GM04504 (cell line): Measurements from ENCODE around the gene TEKT4.
"Not testable (repeated sequence)": the region's sequence is repeated elsewhere in the genome, so short reads cannot be mapped to it uniquely, and the experiment has no call there.

Source experiments
- DNase-seq: peaks from one replicate; pipeline ENCODE4 v3.0.0-alpha.2; 2012; ENCODE audit warnings: low read depth

Gene TEKT4, protein sequence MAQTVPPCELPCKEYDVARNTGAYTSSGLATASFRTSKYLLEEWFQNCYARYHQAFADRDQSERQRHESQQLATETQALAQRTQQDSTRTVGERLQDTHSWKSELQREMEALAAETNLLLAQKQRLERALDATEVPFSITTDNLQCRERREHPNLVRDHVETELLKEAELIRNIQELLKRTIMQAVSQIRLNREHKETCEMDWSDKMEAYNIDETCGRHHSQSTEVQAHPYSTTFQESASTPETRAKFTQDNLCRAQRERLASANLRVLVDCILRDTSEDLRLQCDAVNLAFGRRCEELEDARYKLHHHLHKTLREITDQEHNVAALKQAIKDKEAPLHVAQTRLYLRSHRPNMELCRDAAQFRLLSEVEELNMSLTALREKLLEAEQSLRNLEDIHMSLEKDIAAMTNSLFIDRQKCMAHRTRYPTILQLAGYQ

GRCh38 chr2:94871226-94872087 lies at the start of gene TEKT4:
TSS of gene TEKT4 (plus strand) at chr2:94871430. CDS start at chr2:94871580, 150 bp downstream.
- no peak for DNase-seq

DNA sequence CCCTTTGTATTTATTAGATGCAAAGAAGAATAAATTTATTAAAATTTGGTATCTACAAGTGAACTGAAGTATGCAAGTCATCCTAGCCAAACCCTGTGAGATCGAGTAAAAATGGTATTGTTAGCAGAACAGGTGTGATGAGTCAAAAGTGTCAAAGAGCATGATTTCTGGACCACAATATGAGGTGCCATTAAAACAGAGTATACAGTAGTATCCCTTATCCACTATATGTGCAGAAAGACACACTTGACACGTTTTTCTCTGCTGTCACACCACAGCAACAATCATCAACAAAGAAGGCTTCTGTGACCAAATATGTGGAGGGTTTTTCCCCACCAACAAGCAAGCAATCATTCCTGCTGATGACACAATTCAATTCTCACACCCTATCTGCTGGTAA lies 32.0 kb upstream of the TEKT4 start:
- not testable (repeated sequence) for DNase-seq

- not testable (repeated sequence) for DNase-seq
Measured at GRCh38 chr2:94856856-94857255, 14.4 kb upstream of the TEKT4 start.

- not testable (repeated sequence) for DNase-seq
Measured at GRCh38 chr2:94857367-94858162, 13.7 kb upstream of the TEKT4 start.

GRCh38 chr2:94858163-94858888 lies 12.9 kb upstream of the TEKT4 start:
- DNase-seq: not testable (repeated sequence)

- no peak for DNase-seq
Measured at GRCh38 chr2:94861308-94862152, 9.7 kb upstream of the TEKT4 start.

DNA sequence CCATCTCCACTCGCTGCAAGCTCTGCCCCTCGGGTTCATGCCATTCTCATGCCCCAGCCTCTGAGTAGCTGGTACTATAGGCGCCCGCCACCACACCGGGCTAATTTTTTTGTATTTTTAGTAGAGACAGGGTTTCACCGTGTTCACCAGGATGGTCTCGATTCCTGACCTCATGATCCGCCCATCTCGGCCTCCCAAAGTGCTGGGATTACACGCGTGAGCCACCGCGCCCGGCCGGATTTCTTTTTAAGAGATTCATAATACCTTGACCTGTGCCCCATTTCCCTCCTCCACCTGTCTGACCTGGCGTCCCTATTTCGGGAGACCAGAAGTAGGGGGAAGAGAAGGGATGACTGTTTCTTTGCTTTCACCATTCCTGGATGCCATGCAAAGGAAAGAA lies 8.3 kb upstream of the TEKT4 start:
- not testable (repeated sequence) for DNase-seq

GRCh38 chr2:94869131-94869530 lies 2.1 kb upstream of the TEKT4 start:
- no peak for DNase-seq

DNA sequence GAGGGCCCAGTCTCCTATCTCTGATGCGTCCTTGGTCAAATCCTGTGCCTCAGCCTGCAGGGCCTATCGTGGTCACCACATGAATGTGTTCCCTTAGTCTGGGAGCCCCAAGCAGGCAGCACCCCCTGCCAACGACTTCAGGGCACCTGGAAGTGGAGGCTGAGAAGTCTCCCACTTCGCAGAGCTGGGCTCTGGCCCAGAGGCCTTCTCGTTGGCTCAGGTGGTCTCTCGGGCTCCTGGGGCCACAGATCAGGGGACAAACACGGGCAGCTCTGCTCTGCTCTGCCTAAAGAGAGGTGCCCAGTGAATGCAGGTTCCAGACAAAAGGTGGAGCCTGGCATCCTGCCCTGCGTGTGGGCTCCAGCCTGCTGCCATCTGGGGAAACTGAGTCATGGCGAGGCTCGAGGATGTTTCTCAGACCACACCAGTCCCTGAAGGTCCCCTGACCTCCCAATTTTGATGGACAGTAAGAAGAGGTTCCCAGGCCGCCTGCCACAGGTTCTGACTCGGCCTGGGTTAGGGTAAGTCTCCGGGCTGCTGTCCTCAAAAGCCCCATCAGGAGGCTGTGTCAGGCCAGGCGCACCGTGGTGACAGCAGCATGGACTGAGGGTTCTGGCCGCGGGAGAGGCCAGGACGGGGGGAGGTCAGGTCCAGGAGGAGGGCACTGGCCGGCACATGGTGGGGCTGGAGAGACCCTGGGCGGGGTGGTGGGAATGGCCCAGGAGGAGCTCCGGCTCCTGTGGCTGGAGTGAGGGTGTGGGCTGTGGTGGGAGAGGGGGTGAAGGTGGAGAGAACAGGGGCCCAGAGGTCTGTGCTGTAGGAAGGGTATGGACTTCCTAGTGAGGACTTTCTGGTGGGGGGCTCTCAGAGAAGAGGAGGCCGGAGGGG lies 1.4 kb upstream of the TEKT4 start:
- DNase-seq: no peak

- no peak for DNase-seq
Measured at GRCh38 chr2:94870440-94871225, 597 bp upstream of the TEKT4 start.

GRCh38 chr2:94872088-94872618 lies 923 bp downstream of the TEKT4 start:
- DNase-seq: no peak

DNA sequence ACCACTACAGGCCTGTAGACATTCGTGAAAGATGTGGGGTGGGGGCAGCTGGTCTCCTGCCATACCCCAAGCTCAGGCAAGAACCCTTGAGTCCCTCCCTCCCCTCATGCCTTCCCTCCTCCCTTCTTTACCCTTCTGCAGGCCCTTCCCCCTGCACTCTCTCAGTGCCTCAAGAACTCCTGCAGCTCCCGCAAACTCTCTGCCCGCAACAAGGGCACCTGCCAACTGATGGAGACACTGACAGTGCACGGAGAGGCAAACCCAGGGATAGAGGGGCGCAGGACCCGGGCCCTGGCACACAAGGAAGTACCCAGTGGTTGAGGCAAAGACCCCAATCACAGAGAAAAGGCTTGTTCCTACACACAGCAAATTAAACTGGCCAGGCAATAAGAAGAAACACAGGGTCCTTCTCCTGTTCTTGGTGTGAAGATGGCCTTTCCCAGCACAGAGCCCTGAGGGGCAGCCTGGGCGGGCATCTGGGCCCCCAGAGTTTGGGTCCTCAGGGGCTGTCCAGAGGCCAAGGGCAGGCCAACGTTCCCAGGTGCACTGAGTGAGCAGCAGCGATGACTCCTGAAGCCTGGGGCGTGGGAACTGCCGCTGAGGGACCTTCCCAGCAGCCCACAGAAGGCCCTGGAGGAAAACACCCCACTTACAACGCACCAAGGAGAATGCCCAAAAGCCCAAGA lies 1.6 kb downstream of the TEKT4 start:
- DNase-seq: no peak

- DNase-seq: no peak
Measured at GRCh38 chr2:94873362-94874276, 2.4 kb downstream of the TEKT4 start.

GRCh38 chr2:94874277-94874997 lies 3.2 kb downstream of the TEKT4 start:
- no peak for DNase-seq

- DNase-seq: no peak
Measured at GRCh38 chr2:94875064-94875819, 4.0 kb downstream of the TEKT4 start.
